Karpas-422 (cell line): ENCODE data around the gene MMP12. TPM values are rescaled to one million over a fixed set of nuclear protein-coding genes. Genes with fewer than 3 reads are reported as not detected.

Experiments
- DNase-seq: peaks from one replicate; pipeline ENCODE4 v3.0.0-alpha.2; 2015
- H2AFZ ChIP-seq: fragments of 200-600 bp; sonication (generic); 2 replicates; pipeline ENCODE4 v1.6.1; 2014; ENCODE audit warnings: antibody characterized with exemption, low read length, mixed read lengths
- H3K27ac ChIP-seq: fragments of 200-600 bp; sonication (generic); 2 replicates; pipeline ENCODE4 v1.5.1; 2014; ENCODE audit warnings: mild to moderate bottlenecking, low read length, moderate library complexity
- H3K27me3 ChIP-seq: fragments of 200-600 bp; sonication (generic); 2 replicates; pipeline ENCODE4 v1.6.1; 2014; ENCODE audit warnings: low read length, mixed read lengths
- H3K36me3 ChIP-seq: fragments of 200-600 bp; sonication (generic); 2 replicates; pipeline ENCODE4 v1.6.1; 2014; ENCODE audit warnings: low read length, mixed read lengths; ENCODE audit not compliant: insufficient read depth
- H3K4me1 ChIP-seq: fragments of 200-600 bp; sonication (generic); 2 replicates; pipeline ENCODE4 v1.6.1; 2014; ENCODE audit warnings: mild to moderate bottlenecking, low read length, mixed read lengths
- H3K4me2 ChIP-seq: fragments of 200-600 bp; sonication (generic); 2 replicates; pipeline ENCODE4 v1.6.1; 2014; ENCODE audit warnings: low read length, low read depth, mild to moderate bottlenecking; ENCODE audit not compliant: poor library complexity, severe bottlenecking
- H3K4me3 ChIP-seq: fragments of 200-600 bp; sonication (generic); 2 replicates; pipeline ENCODE4 v1.5.1; 2014; ENCODE audit warnings: mild to moderate bottlenecking, antibody characterized with exemption, low read length, mixed read lengths
- H3K79me2 ChIP-seq: fragments of 200-600 bp; sonication (generic); 2 replicates; pipeline ENCODE4 v1.6.1; 2014; ENCODE audit warnings: mild to moderate bottlenecking, low read length, mixed read lengths
- H3K9ac ChIP-seq: fragments of 200-600 bp; sonication (generic); 2 replicates; pipeline ENCODE4 v1.6.0; 2014; ENCODE audit warnings: low read length
- H3K9me2 ChIP-seq: fragments of 200-600 bp; sonication (generic), shearing (Covaris generic); replicated peaks from 2 replicates; pipeline ENCODE4 v1.6.0; 2014; ENCODE audit warnings: mild to moderate bottlenecking, low read length, moderate library complexity; ENCODE audit not compliant: insufficient read depth
- H3K9me3 ChIP-seq: fragments of 300-700, 200-600 bp; sonication (generic); 2 replicates; pipeline ENCODE4 v1.6.1; 2014; ENCODE audit warnings: low read length, mixed read lengths
- H4K20me1 ChIP-seq: fragments of 200-600 bp; sonication (generic); 2 replicates; pipeline ENCODE4 v1.6.1; 2014; ENCODE audit warnings: mild to moderate bottlenecking, antibody characterized with exemption, low read length, low read depth; ENCODE audit not compliant: insufficient read depth
- total RNA-seq: library from RNA; depleted of rRNA; stranded (reverse); fragments of >200 nt; shearing (Covaris generic); gene quantifications from 2 replicates; pipeline ENCODE4 v1.2.3, GENCODE V29; 2014; ENCODE audit warnings: low replicate concordance

Gene MMP12
- total RNA-seq, 1 experiment from 2014 or later = not detected

DNA sequence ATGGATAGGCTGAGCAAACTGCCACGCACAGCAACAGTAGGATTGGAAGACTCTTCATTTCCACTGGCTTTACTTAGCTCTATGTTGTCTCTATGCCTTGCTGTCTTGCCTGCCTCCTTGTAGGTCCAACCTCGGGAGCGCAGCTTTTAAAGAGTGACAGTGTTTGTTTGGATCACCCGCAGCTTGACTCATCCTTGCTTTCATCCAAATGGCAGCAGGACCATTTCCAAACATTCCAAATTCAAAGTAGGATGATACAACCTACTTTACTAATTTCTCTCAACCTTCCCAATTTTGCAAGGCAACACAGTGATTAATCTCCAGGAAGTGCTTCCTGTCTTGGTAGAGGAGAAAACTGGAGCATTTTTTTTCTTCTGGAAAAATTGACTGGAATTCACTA lies 31.3 kb downstream of the MMP12 start, which contains the start of gene MMP3:
Gene MMP3, minus strand, starts transcription at position 121 of the 400 bp plus-strand sequence. Its CDS starts 63 bp downstream, at position 58.
- no peak for DNase-seq
- Histone ChIP-seq H3K79me2 (no peaks in the 10 kb centered on the region), H4K20me1 (no peaks in the 10 kb centered on the region), H3K9me3 (no peaks in the 10 kb centered on the region), H3K9me2 (no peaks in the 10 kb centered on the region), H3K4me2 (no peak within 1 kb of the TSS), H3K4me1 (peaks cover 7% of the 10 kb centered on the region), H3K36me3 (no peaks in the 10 kb centered on the region), H3K27ac (no peak within 1 kb of the TSS), H3K9ac (no peak within 1 kb of the TSS), H2AFZ (no peak within 1 kb of the TSS), H3K27me3 (no peaks in the 10 kb centered on the region), H3K4me3 (no peak within 1 kb of the TSS)

GRCh38 chr11:102842930-102843329 lies 31.9 kb downstream of the MMP12 start:
- H3K4me3 ChIP-seq = no peak overlapping the region
- no peak overlapping the region for H3K4me2 ChIP-seq

DNA sequence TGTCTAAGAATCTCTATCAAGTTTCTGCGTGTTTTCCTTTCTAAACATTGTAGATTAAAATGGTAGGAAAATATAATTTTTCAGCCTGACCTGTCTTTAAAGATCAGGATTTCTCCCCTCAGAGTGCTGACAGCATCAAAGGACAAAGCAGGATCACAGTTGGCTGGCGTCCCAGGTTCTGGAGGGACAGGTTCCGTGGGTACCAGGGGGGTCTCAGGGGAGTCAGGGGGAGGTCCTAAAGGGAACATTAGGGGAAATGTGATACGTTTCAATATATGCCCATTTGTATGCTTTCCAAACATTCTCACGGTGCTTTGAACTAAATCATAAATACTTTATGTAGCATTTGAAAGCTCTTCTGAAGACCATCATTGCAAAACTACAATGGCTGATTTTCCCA lies 34.8 kb downstream of the MMP12 start:
- Histone ChIP-seq H3K4me2 (no peak overlapping the region), H3K79me2 (no peaks in the 10 kb centered on the region)

More at GRCh38 chr11:102842930-102843329, 31.9 kb downstream of the MMP12 start:
- Histone ChIP-seq H3K27me3 (no peaks in the 10 kb centered on the region), H3K9me3 (no peaks in the 10 kb centered on the region), H4K20me1 (no peaks in the 10 kb centered on the region), H2AFZ (no peak overlapping the region), H3K4me1 (peaks cover 7% of the 10 kb centered on the region), H3K79me2 (no peaks in the 10 kb centered on the region), H3K9me2 (no peaks in the 10 kb centered on the region), H3K36me3 (no peaks in the 10 kb centered on the region), H3K9ac (no peak overlapping the region), H3K27ac (no peak overlapping the region)
- no peak for DNase-seq

GRCh38 chr11:102837646-102838045 lies 37.1 kb downstream of the MMP12 start:
- DNase-seq = no peak
- no peaks in the 10 kb centered on the region for H3K9me2 ChIP-seq
- no peak overlapping the region for H2AFZ ChIP-seq
- no peaks in the 10 kb centered on the region for H3K36me3 ChIP-seq
- no peak overlapping the region for H3K9ac ChIP-seq
- H3K9me3 ChIP-seq = no peaks in the 10 kb centered on the region
- no peaks in the 10 kb centered on the region for H4K20me1 ChIP-seq
- no peak overlapping the region for H3K4me2 ChIP-seq
- H3K79me2 ChIP-seq = no peaks in the 10 kb centered on the region
- no peak overlapping the region for H3K27ac ChIP-seq
- no peaks in the 10 kb centered on the region for H3K27me3 ChIP-seq
- no peaks in the 10 kb centered on the region for H3K4me1 ChIP-seq
- no peak overlapping the region for H3K4me3 ChIP-seq

More for the DNA sequence above, 34.8 kb downstream of the MMP12 start:
- H3K9me2 ChIP-seq = no peaks in the 10 kb centered on the region
- H4K20me1 ChIP-seq = no peaks in the 10 kb centered on the region
- H3K27me3 ChIP-seq = no peaks in the 10 kb centered on the region
- no peaks in the 10 kb centered on the region for H3K36me3 ChIP-seq
- H3K9me3 ChIP-seq = no peaks in the 10 kb centered on the region
- no peak overlapping the region for H2AFZ ChIP-seq
- no peak overlapping the region for H3K9ac ChIP-seq
- no peak for DNase-seq
- peaks cover 7% of the 10 kb centered on the region for H3K4me1 ChIP-seq
- no peak overlapping the region for H3K4me3 ChIP-seq
- H3K27ac ChIP-seq = no peak overlapping the region

- no peak overlapping the region for H2AFZ ChIP-seq
- H3K27ac ChIP-seq = no peak overlapping the region
- no peaks in the 10 kb centered on the region for H3K36me3 ChIP-seq
- H3K9ac ChIP-seq = no peak overlapping the region
- H3K4me3 ChIP-seq = no peak overlapping the region
- H3K4me2 ChIP-seq = no peak overlapping the region
- no peaks in the 10 kb centered on the region for H3K9me3 ChIP-seq
- no peak for DNase-seq
- H3K9me2 ChIP-seq = no peaks in the 10 kb centered on the region
- no peaks in the 10 kb centered on the region for H4K20me1 ChIP-seq
- no peaks in the 10 kb centered on the region for H3K79me2 ChIP-seq
- no peaks in the 10 kb centered on the region for H3K4me1 ChIP-seq
- H3K27me3 ChIP-seq = no peaks in the 10 kb centered on the region
Measured at GRCh38 chr11:102837156-102837555, 37.6 kb downstream of the MMP12 start.

DNA sequence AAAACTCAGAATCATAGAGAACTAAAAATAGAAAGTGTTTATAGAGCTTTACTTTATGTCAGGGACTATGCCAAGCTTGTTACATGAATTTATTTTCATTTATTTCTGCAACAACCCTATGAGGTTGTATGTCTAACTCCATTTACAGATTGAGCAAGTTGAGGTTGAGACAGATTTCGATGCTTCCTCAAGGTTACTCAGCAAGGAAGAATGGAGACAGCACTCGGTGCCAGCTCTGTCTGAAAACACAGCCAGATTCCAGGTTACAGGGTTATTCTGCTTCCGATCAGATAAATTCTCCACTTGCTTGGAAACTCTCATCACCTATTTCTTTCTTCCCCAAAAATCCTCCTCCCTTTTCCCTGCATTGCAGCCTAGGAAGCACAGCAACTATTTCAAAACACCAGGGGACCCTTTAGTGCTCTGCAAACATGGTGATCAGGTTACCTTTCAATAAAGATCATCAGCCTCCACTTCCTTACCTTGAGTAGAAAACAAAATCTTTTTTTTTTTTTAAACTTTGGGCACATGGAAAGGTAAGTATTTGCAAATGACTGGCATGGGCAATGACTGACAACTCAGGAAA lies 38.4 kb downstream of the MMP12 start:
- no peaks in the 10 kb centered on the region for H4K20me1 ChIP-seq
- H3K4me2 ChIP-seq = no peak overlapping the region

GRCh38 chr11:102833731-102834130 lies 41.1 kb downstream of the MMP12 start:
- Histone ChIP-seq H3K4me3 (no peak overlapping the region), H4K20me1 (no peaks in the 10 kb centered on the region), H3K9ac (no peak overlapping the region), H3K36me3 (no peaks in the 10 kb centered on the region), H3K79me2 (no peaks in the 10 kb centered on the region), H3K4me1 (no peaks in the 10 kb centered on the region), H3K9me2 (no peaks in the 10 kb centered on the region), H2AFZ (no peak overlapping the region), H3K27me3 (no peaks in the 10 kb centered on the region), H3K9me3 (no peaks in the 10 kb centered on the region), H3K4me2 (no peak overlapping the region), H3K27ac (no peak overlapping the region)
- DNase-seq = no peak

More for the DNA sequence above, 38.4 kb downstream of the MMP12 start:
- H3K4me1 ChIP-seq = no peaks in the 10 kb centered on the region
- no peak overlapping the region for H3K27ac ChIP-seq
- H3K27me3 ChIP-seq = no peaks in the 10 kb centered on the region
- H2AFZ ChIP-seq = no peak overlapping the region
- H3K4me3 ChIP-seq = no peak overlapping the region
- H3K36me3 ChIP-seq = no peaks in the 10 kb centered on the region
- no peaks in the 10 kb centered on the region for H3K79me2 ChIP-seq
- no peak for DNase-seq
- H3K9ac ChIP-seq = no peak overlapping the region
- no peaks in the 10 kb centered on the region for H3K9me2 ChIP-seq
- no peaks in the 10 kb centered on the region for H3K9me3 ChIP-seq

- Histone ChIP-seq H3K27ac (no peak overlapping the region), H3K4me3 (no peak overlapping the region), H3K4me2 (no peak overlapping the region), H3K9me3 (no peaks in the 10 kb centered on the region), H2AFZ (no peak overlapping the region), H3K27me3 (no peaks in the 10 kb centered on the region), H3K9me2 (no peaks in the 10 kb centered on the region), H4K20me1 (no peaks in the 10 kb centered on the region), H3K79me2 (no peaks in the 10 kb centered on the region), H3K36me3 (no peaks in the 10 kb centered on the region), H3K4me1 (no peaks in the 10 kb centered on the region), H3K9ac (no peak overlapping the region)
- DNase-seq = no peak
Measured at GRCh38 chr11:102832612-102833011, 42.2 kb downstream of the MMP12 start.
